ENCODE data around the gene UMOD. TPM values are rescaled to one million over a fixed set of nuclear protein-coding genes. Genes with fewer than 3 reads are reported as not detected.

The UMOD gene
- total RNA-seq, 1 experiment from 2014 or later, result not detected

GRCh38 chr16:20311548-20311947 is 41.0 kb downstream of the UMOD start:
- in situ Hi-C loops (cut with HindIII; ENCODE audit: low pct_unique_long_range_greater_than_20kb, low sequenced_read_pairs), result no loop called here
- no peak for DNase-seq (ENCODE audit: low read depth, low spot score)

DNA sequence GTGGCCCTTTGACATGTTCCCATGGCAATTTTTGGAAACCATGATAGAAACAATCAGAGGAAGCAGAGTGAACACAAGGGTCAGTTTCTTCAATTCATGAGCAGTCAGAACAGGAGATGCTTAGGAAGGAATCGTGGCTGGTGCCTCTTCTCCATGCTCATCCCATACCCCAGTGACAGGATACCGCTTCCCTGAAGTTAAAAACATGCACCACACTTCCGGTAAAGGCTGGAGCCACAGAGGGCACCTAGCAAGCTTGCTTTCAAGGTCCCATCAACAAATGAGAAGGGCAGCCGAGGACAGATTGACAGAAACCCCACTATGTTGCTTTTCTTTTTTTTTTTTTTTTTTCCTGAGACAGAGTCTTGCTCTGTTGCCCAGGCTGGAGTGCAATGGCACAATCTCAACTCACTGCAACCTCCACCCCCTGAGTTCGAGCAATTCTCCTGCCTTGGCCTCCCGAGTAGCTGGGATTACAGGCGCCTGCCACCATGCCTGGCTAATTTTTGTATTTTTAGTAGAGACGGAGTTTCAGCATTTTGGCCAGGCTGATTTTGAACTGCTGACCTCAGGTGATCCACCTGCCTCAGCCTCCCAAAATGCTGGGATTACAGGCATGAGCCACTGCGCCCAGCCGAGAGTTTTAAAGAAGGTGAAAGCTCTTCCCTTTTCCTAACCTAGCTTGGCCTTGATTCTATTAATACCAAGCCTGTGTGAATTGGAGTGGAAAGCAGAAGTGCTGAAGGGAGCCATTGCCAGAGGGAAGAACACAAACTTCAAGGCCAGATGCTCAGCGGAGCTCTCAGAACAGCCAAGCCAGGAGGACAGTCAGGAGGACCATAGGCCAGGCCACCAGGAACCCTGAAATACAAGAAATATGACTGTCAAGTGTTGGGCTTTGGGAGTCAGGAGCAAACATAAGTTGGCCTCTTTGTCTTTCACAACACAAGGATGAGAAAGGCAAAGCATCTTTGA is 41.8 kb downstream of the UMOD start:
- no peak for DNase-seq (ENCODE audit: low read depth, low spot score)
- in situ Hi-C loops (cut with HindIII; ENCODE audit: low pct_unique_long_range_greater_than_20kb, low sequenced_read_pairs), result no loop called here

DNA sequence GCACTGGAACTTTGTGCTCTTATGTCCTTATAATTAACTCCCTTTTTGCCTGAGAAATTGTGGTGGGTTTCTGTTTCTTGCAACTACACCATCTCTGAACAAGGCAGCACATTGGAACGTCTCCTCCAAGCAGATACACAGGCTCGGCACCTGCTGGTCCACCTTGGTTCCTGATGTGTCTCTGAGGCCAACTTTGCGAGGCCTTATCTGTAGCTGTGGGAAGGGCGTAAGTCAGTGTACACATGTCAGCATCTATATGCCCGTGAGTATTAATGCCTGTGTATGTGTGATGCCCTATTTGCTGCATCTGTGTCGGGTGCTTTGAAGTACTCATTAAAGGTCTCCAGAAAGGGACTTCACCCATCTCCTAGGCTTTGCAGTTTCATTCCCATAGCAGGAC is 42.7 kb downstream of the UMOD start:
- in situ Hi-C loops (cut with HindIII; ENCODE audit: low pct_unique_long_range_greater_than_20kb, low sequenced_read_pairs), result no loop called here
- no peak for DNase-seq (ENCODE audit: low read depth, low spot score)

DNA sequence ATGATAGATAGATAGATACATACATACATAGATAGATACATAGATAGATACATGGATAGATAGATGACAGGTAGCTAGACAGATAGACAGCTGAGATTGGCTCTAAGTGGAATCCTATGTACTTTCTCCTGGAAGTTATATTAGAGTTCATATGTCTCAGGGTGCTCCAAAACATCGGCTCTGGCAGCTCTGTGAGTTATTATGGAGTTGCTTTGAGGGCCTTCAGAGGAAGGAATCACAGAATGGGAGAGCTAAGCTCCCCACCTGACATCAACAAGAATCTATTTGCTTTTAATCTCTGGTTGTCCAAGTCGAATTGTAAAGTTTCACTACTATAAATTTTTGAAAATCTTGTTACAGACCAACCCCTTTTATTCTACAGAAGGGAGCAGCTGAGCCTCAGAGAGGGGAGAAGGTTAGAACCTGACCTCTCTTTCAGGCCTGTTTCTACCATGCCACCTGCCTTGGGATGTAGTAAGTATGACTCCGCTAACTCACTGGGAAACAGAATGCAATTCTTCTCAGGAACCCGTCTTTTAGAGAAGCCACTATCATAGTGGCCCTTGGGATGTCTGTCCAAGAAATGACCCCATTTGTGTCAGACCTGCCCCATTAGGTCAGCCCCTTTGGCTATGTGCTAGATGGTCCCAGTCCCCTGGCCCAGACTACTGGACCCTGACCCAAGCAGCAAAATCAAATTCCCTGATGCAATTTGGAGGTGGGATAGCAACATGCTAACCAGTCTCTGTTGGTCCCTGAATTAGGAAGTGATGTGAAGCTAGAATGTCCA is 43.5 kb downstream of the UMOD start:
- in situ Hi-C loops (cut with HindIII; ENCODE audit: low pct_unique_long_range_greater_than_20kb, low sequenced_read_pairs), result no loop called here

GRCh38 chr16:20308266-20308665 is 44.2 kb downstream of the UMOD start:
- DNase-seq (ENCODE audit: low read depth, low spot score), result no peak
- in situ Hi-C loops (cut with HindIII; ENCODE audit: low pct_unique_long_range_greater_than_20kb, low sequenced_read_pairs), result no loop called here

More for the DNA sequence above, 43.5 kb downstream of the UMOD start:
- no peak for DNase-seq (ENCODE audit: low read depth, low spot score)

DNA sequence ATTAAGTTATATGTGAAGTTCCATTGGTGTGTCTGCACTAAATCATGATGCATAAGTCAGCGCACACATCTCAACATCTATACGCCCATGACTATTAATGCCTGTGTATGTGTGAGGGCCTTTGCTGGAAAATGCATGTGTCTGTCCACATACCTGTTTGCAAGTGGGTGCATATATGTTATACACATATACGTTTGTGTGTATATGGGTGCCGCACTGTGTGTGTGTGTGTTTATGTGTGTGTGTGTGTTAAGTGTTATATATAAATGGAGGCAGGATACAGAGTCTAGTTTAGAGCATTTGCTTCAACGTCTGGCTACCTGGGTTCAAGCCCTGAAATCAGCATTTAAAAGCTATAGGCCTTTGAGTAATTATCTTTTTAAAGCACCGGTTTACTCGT is 44.7 kb downstream of the UMOD start:
- in situ Hi-C loops (cut with HindIII; ENCODE audit: low pct_unique_long_range_greater_than_20kb, low sequenced_read_pairs), result no loop called here
- DNase-seq (ENCODE audit: low read depth, low spot score), result no peak

DNA sequence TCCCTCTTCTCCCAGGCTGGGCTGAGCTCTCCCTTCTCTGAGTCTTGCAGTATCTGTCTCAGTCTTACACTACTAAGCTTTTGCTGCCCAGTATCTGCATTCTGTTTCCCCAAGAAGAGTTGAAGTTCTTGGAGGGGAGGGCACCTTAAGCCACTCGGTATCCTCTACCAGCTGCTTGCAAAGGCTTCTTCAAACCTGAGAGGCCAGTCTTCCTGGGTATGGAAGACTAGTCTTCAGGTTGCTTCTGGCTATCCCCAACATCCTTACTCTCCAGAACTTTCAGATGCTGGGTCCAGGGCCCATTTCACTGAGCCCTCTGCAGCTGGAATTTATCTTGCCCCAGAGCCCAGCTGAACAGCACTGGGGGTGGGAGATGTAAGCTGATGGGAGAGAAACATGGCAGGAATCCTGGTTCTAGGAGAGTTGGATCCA is 45.3 kb downstream of the UMOD start:
- in situ Hi-C loops (cut with HindIII; ENCODE audit: low pct_unique_long_range_greater_than_20kb, low sequenced_read_pairs), result no loop called here

DNA sequence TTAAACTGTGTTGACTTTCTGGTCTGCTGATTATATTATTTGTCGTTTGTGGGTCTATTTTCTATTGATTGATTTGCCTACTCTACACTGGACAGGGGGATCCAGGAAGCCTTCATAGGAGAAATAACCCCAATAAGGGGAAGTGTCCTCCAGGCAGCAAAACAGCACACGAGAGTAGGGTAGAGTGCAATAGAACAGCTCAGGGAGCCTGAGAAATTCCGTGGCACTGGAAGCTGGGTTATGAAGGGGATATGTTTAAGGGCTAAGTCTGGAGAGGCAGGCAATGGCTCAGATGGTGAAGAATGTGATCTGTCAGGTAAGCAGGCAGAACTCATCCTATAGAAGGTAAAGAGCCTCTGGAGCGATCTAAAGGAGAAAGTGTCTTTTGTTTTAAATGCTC is 46.1 kb downstream of the UMOD start:
- in situ Hi-C loops (cut with HindIII; ENCODE audit: low pct_unique_long_range_greater_than_20kb, low sequenced_read_pairs), result no loop called here
- no peak for DNase-seq (ENCODE audit: low read depth, low spot score)

More for the DNA sequence above, 45.3 kb downstream of the UMOD start:
- no peak for DNase-seq (ENCODE audit: low read depth, low spot score)

- in situ Hi-C loops (cut with HindIII; ENCODE audit: low pct_unique_long_range_greater_than_20kb, low sequenced_read_pairs), result no loop called here
Observed at GRCh38 chr16:20303012-20303411, 49.5 kb downstream of the UMOD start.

DNA sequence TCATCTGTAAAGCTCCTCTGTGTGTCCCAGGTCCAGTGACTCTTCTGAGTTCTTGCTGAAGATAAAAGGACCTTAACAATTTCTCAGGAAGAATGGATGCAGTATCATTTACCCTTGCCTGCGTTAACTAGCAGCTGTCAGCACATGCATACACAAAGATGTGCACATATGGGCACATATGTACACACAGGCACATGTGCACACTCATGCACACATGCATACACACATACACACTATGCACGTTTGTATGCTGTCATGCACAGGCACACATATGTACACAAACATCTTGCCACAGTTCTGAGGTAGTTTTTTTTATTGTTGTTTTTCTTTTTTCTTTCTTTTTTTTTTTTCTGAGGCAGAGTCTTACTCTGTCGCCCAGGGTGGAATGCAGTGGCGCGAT is 50.1 kb downstream of the UMOD start:
- no peak for DNase-seq (ENCODE audit: low read depth, low spot score)
- in situ Hi-C loops (cut with HindIII; ENCODE audit: low pct_unique_long_range_greater_than_20kb, low sequenced_read_pairs), result no loop called here

More at GRCh38 chr16:20303012-20303411, 49.5 kb downstream of the UMOD start:
- no peak for DNase-seq (ENCODE audit: low read depth, low spot score)

GRCh38 chr16:20301840-20302239 is 50.7 kb downstream of the UMOD start:
- DNase-seq (ENCODE audit: low read depth, low spot score), result no peak
- in situ Hi-C loops (cut with HindIII; ENCODE audit: low pct_unique_long_range_greater_than_20kb, low sequenced_read_pairs), result no loop called here

DNA sequence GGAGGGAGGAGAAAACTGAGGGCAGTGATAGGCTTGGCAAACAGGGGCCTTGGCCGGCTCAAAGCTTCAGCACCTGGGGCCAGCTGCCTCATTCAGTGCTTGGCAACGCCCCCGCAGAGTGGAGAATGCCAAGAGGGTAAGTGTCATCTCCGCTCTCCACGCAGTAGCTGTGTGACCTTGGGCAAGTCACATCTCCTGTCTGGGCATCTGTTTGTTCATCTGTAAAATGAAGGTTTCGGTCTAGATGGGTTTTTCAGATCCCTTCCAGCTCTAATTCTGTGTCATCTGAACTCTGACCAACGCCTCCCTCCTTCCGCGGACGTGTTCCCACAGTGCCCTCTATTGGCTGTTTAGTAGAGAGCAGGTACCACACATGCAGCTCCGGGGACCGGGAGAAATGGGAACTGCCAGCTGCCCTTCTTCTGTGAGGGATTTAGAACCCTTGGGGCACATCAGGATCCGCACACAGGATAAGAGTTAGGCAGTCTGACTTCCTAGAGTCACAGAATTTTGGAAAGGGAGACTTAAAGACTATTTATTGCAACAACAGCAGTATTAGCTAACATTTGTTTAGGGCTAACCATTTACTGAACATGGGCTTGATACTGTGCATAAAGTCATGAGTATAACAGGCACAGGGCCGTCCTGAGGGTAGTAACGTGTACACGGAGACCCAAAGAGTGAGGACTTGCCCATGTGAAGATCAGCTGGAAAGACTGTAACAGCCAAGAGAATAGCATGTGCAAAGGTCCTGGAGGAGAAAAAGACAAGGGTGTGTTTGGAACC is 52.0 kb downstream of the UMOD start:
- peak; percentile 71 for DNase-seq (ENCODE audit: low read depth, low spot score)
- in situ Hi-C loops (cut with HindIII; ENCODE audit: low pct_unique_long_range_greater_than_20kb, low sequenced_read_pairs), result no loop called here

DNA sequence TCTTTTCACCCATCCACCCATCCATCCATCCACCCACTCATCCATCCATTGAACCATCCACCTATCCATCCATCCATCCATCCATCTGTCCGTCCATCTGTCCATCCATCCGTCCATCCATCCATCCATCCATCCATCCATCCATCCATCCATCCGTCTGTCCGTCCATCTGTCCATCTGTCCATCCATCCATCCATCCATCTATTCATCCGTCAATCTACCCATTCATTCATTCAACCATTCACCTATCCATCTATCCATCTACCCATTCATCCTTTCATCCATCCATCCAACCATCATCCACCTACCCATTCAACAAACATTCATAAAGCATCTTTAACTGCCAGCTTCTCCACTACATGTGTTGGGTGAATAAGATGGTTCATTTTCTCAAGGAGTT is 54.1 kb downstream of the UMOD start:
- in situ Hi-C loops (cut with HindIII; ENCODE audit: low pct_unique_long_range_greater_than_20kb, low sequenced_read_pairs), result no loop called here
- no peak for DNase-seq (ENCODE audit: low read depth, low spot score)

GRCh38 chr16:20291208-20292206 is 61.0 kb downstream of the UMOD start:
- DNase-seq (ENCODE audit: low read depth, low spot score), result no peak

GRCh38 chr16:20289571-20289970 is 62.9 kb downstream of the UMOD start:
- DNase-seq (ENCODE audit: low read depth, low spot score), result no peak
- in situ Hi-C loops (cut with HindIII; ENCODE audit: low pct_unique_long_range_greater_than_20kb, low sequenced_read_pairs), result no loop called here

More at GRCh38 chr16:20291208-20292206, 61.0 kb downstream of the UMOD start:
- in situ Hi-C loops (cut with HindIII; ENCODE audit: low pct_unique_long_range_greater_than_20kb, low sequenced_read_pairs), result no loop called here

GRCh38 chr16:20285993-20286499 is 66.5 kb downstream of the UMOD start:
- in situ Hi-C loops (cut with HindIII; ENCODE audit: low pct_unique_long_range_greater_than_20kb, low sequenced_read_pairs), result no loop called here
- DNase-seq (ENCODE audit: low read depth, low spot score), result no peak
